Measurements from ENCODE around the gene HOXA7. TPM values are rescaled to one million over a fixed set of nuclear protein-coding genes. Genes with fewer than 3 reads are reported as not detected.
A peak's percentile ranks its signal among the peaks of the same experiment; 100 is the strongest.

Gene HOXA7
- total and polyA plus RNA-seq, 9 donors, result 0.23 to 4.5 (median 0.75) TPM

- TF ChIP-seq POLR2A (IDR thresholded peaks at IDR 0.05), result no peak
- no peak for TF ChIP-seq CTCF (IDR thresholded peaks at IDR 0.05)
- TF ChIP-seq EP300 (IDR thresholded peaks at IDR 0.05), result no peak
- Histone ChIP-seq H3K27me3 (no peaks in the 10 kb centered on the region), H3K27ac (no peak overlapping the region), H3K9me3 (no peaks in the 10 kb centered on the region), H3K4me3 (no peak overlapping the region), H3K4me1 (ENCODE audit: insufficient read depth) (no peaks in the 10 kb centered on the region), H3K36me3 (no peaks in the 10 kb centered on the region)
- 75 to 81% (median 75%) methylated on average over 7 of the region's 7 CpGs for WGBS, 3 donors
- DNase-seq, result no peak
- intact Hi-C loops (cut with DNase I), result no loop called here
Observed at GRCh38 chr7:27121684-27122076, 34.8 kb downstream of the HOXA7 start.

DNA sequence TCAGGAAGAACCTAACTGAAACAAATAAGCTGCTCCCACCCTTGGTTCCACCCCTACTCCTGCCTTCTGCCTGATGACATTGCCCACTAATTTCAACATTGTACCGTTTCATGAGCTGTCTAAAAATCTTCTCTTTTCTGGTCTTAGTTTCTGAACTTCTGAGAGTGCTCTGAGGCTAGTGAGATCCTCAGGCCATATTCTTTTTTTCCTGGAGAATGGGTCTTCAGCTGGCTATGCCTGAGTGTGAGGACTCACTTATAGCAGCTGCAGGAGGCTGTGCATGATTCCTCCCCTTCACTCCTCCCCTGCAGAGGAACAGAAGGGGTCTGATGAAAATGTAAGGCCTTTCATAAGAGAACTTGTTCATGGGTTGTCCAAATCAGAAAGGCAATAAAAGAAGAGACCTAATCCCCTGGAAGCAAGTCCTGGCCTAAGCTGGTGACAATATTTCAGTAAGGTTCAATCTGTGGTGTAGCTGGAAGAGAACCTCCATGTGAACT, 37.0 kb downstream of the HOXA7 start:
- no peaks in the 10 kb centered on the region for H3K9me3 ChIP-seq
- no peaks in the 10 kb centered on the region for H3K4me1 ChIP-seq (ENCODE audit: insufficient read depth)
- WGBS, 3 donors, result 62 to 83% (median 76%) methylated on average over 1 of the region's 1 CpG
- TF ChIP-seq CTCF (IDR thresholded peaks at IDR 0.05) (no peak), EP300 (IDR thresholded peaks at IDR 0.05) (no peak), POLR2A (IDR thresholded peaks at IDR 0.05) (no peak)
- intact Hi-C loops (cut with DNase I), result no loop called here
- no peak overlapping the region for H3K27ac ChIP-seq
- no peak overlapping the region for H3K4me3 ChIP-seq
- DNase-seq, result no peak
- H3K36me3 ChIP-seq, result no peaks in the 10 kb centered on the region
- H3K27me3 ChIP-seq, result no peaks in the 10 kb centered on the region

- 46 to 61% (median 59%) methylated on average over 3 of the region's 3 CpGs for WGBS, 3 donors
- no peaks in the 10 kb centered on the region for H3K27me3 ChIP-seq
- intact Hi-C loops (cut with DNase I), result no loop called here
- H3K4me1 ChIP-seq (ENCODE audit: insufficient read depth), result no peaks in the 10 kb centered on the region
- no peaks in the 10 kb centered on the region for H3K36me3 ChIP-seq
- H3K9me3 ChIP-seq, result no peaks in the 10 kb centered on the region
- DNase-seq, result no peak
- no peak for TF ChIP-seq CTCF (IDR thresholded peaks at IDR 0.05)
- no peak for TF ChIP-seq EP300 (IDR thresholded peaks at IDR 0.05)
- no peak for TF ChIP-seq POLR2A (IDR thresholded peaks at IDR 0.05)
- no peak overlapping the region for H3K4me3 ChIP-seq
- H3K27ac ChIP-seq, result no peak overlapping the region
Observed at GRCh38 chr7:27118580-27118979, 37.9 kb downstream of the HOXA7 start.

DNA sequence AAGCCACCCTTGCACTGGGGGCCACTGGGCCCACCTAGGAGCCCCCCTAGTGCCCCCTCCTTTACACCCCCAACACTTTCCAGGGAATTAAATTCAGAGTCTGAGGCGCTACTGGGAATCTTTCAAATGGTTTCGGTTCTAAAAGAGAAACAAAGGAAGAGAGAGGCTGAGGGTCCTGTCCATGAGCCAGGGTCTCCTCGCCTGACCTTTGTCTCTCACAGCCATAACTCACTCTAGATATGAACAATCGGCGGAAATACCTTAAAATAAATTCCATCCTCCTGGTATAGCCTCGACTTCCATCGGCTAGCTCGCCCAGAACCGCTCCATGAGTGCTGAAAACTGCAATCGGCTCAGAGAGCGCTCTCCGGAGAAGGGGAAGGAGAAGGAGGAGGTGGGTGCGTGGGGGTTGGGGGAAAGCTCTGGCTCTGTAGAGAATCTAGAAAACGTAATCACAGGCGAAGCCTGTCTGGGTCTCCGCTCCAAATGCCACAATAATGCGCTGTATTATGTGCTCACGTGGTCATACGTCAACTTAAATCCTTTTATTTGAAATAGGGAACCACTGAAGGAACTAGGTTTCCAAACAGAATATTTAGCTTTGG, 38.5 kb downstream of the HOXA7 start:
- TF ChIP-seq EP300 (IDR thresholded peaks at IDR 0.05) (no peak), POLR2A (IDR thresholded peaks at IDR 0.05) (no peak), CTCF (IDR thresholded peaks at IDR 0.05) (no peak)

More for the DNA sequence above, 38.5 kb downstream of the HOXA7 start:
- Histone ChIP-seq H3K36me3 (no peaks in the 10 kb centered on the region), H3K4me1 (ENCODE audit: insufficient read depth) (no peaks in the 10 kb centered on the region), H3K9me3 (no peaks in the 10 kb centered on the region), H3K27ac (peak overlapping the region in 1 of 2 donors; percentile 42), H3K4me3 (no peak overlapping the region), H3K27me3 (no peaks in the 10 kb centered on the region)
- whole genome bisulfite sequencing, 3 donors, result 25 to 38% (median 31%) methylated on average over 19 of the region's 19 CpGs
- DNase-seq, result peak in 1 of 5 donors; percentile 63
- intact Hi-C loops (cut with DNase I), result no loop called here

Measured in ovary (tissue), 9 donors.